GM18526 (cell line): ENCODE measurements around the gene ANAPC13.

Experiments used
- POLR2A ChIP-seq: IDR thresholded peaks from 3 replicates; pipeline ENCODE4 v1.6.1; 2011; ENCODE audit not compliant: insufficient read length; ENCODE audit errors: extremely low read depth

ANAPC13 gene

DNA sequence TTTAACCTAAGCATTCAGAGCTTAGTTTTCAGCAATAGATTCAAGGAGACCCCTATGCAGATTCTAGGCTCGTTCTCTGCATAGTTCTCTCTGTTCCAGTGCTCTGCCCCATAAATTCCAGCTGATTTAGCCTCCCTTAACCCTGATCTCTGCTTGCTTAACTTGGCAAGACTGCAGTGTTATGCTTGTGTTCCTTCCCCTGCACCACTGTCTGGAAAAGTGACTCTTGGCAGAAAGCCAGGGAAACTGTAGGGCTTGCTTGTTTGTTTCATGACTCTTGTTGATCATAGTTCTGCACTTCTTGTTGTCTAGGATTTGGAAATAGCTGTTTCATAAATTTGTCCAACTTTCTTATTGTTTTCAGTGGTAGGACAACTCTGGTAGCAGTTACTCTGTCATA lies 40.1 kb downstream of the ANAPC13 start:
- no peak for TF ChIP-seq POLR2A

GRCh38 chr3:134445095-134445494 lies 40.7 kb downstream of the ANAPC13 start:
- TF ChIP-seq POLR2A, result no peak

DNA sequence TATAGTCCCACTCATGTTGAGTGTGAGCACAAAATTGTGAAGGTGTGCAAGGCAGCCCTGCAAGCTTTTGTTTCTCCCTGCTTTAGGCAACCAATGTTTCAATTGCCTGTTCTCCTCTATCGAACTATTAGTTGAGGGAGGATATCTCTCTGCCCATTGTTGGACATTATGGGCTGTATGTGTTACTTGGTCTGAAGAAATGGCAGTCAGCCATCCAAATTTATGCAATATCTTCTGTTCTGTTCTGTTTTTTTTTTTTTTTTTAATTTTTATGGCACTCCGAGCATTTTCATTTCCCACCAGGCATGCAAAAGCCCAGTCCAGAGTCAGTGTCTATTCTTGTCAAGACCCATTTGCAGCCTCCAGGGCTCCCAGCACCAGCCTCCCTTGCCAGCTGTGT lies 44.0 kb downstream of the ANAPC13 start:
- TF ChIP-seq POLR2A, result no peak

- no peak for TF ChIP-seq POLR2A
Measured at GRCh38 chr3:134441321-134441720, 44.5 kb downstream of the ANAPC13 start.

DNA sequence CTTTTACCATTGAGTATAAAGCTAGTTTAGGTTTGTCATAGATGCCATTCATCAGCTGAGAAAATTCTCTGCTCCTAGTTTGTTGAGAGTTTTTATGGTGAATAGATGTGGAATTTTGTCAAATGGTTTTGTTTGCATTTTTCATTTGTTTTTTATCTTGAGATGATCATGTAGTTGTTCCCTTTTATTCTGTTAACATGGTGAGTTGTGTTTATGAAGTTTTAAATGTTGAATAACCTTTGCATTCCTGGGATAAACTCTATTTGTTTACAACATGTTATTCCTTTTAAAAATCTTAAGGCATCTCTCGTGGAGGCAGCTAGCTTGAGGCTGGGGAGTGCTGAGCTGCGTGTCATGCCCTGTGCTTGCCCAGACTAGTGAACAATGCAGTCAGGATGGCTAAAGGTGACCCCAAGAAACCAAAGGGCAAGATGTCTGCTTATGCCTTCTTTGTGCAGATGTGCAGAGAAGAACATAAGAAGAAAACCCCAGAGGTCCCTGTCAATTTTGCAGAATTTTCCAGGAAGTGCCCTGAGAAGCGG lies 48.5 kb downstream of the ANAPC13 start:
- TF ChIP-seq POLR2A, result no peak

- TF ChIP-seq POLR2A, result no peak
Measured at GRCh38 chr3:134432236-134432635, 53.5 kb downstream of the ANAPC13 start.

DNA sequence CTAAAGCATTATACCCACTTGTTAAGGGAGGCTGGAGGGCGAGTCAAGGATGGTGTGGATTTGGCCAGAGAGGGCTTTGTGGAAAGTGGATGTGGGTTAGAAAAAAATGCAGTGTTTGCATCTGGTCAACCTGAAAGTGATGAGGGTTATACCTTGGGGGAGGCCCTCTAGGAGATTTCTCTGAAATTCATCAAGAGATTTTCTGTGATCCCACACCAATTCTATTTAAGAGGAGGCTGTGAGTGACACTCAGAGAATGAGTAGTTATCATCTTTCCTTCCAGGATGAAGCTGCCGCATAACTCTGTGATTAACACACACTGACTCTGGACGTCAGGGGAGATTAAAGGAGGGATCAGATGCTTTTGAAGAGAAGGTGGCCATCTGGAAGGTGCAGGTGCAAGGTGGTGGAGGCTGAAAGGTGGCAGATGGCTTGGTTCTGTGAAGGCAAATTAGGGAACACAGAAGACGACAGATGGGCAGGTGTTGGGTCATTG lies 54.8 kb downstream of the ANAPC13 start:
- no peak for TF ChIP-seq POLR2A

GRCh38 chr3:134430174-134430573 lies 55.6 kb downstream of the ANAPC13 start:
- no peak for TF ChIP-seq POLR2A

DNA sequence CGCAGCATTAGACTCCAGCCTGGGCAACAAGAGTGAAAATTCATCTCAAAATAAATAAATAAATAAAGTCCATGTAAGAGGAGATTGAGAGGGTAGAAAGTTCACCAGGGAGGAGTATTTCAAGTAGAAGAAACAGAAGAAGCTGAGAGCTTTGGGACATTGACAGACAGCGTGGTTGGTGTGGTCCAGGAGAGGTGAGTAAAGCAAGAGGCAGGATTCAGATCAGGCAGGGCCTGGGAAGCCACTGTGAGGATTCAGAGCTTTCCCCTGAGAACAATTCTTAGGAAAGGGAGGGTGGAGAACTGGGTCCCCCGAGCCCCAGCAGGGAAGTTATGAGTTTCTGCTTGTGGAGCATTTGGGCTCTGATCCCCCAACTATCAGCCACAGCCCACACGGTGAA lies 57.4 kb downstream of the ANAPC13 start:
- no peak for TF ChIP-seq POLR2A
